CD4-positive, alpha-beta T cell (primary cell): ENCODE data around the gene SLC34A1. TPM values are rescaled to one million over a fixed set of nuclear protein-coding genes. Genes with fewer than 3 reads are reported as not detected.

Experiments
- ATAC-seq: fragments of 200-7000 bp; cut with Tn5 transposase; one replicate; pipeline ENCODE4 v1.10.0; 2022; ENCODE audit warnings: mild to moderate bottlenecking; ENCODE audit not compliant: poor library complexity
- CTCF ChIA-PET: fragments of 350-600 bp; sonication (Branson Sonifier 250); formaldehyde crosslinking; loops from one replicate; lab custom pipeline; 2021; ENCODE audit warnings: antibody characterized with exemption, inconsistent platforms; lab: Charles Lee
- POLR2A ChIA-PET: fragments of 350-600 bp; sonication (Branson Sonifier 250); formaldehyde crosslinking; loops from one replicate; lab custom pipeline; 2021; ENCODE audit warnings: antibody characterized with exemption, inconsistent platforms; lab: Charles Lee
- DNase-seq, 14 experiments: peaks; one replicate each; pipeline ENCODE4 v3.0.0-alpha.2; 2013 to 2020; ENCODE audit warnings: mixed read lengths in 2 of 14
- H3K27ac ChIP-seq, 2 donors: one replicate each; pipeline versions ENCODE4 v1.5.1 to v1.7.0; 2013; ENCODE audit warnings: low read length in 2 of 2, low read depth in 1 of 2, mild to moderate bottlenecking in 1 of 2
- H3K27me3 ChIP-seq, 2 experiments: 1 replicate in 1 of 2; 2 replicates in 1 of 2; pipeline versions ENCODE4 v1.6.1 to v1.7.0; 2013; ENCODE audit warnings: low read length in 2 of 2, control low read depth in 1 of 2, mild to moderate bottlenecking in 1 of 2, moderate library complexity in 1 of 2; ENCODE audit not compliant: insufficient read depth in 2 of 2, control insufficient read depth in 1 of 2
- H3K36me3 ChIP-seq: one replicate; pipeline ENCODE4 v1.6.1; 2013; ENCODE audit warnings: low read length, control low read depth; ENCODE audit not compliant: insufficient read depth
- H3K4me1 ChIP-seq: one replicate; pipeline ENCODE4 v1.6.1; 2013; ENCODE audit warnings: low read length, control low read depth; ENCODE audit not compliant: insufficient read depth
- H3K4me3 ChIP-seq: one replicate; pipeline ENCODE4 v1.5.1; 2013; ENCODE audit warnings: mild to moderate bottlenecking, low read length, moderate library complexity
- H3K9me3 ChIP-seq, 2 experiments: 1 replicate in 1 of 2; 2 replicates in 1 of 2; pipeline versions ENCODE4 v1.6.1 to v1.7.0; 2013; ENCODE audit warnings: low read length in 2 of 2, mild to moderate bottlenecking in 2 of 2, control low read depth in 1 of 2, moderate library complexity in 1 of 2; ENCODE audit not compliant: control insufficient read depth in 1 of 2, insufficient read depth in 1 of 2
- H3K27ac Mint-ChIP-seq: one replicate; pipeline ENCODE4 v1.8.0; 2020; ENCODE audit warnings: mixed read lengths
- H3K27me3 Mint-ChIP-seq: one replicate; pipeline ENCODE4 v1.8.0; 2021; ENCODE audit warnings: mixed read lengths
- H3K36me3 Mint-ChIP-seq: one replicate; pipeline ENCODE4 v1.8.0; 2021; ENCODE audit warnings: low read depth, mixed read lengths
- H3K4me1 Mint-ChIP-seq: one replicate; pipeline ENCODE4 v1.8.0; 2021; ENCODE audit warnings: low read depth, mixed read lengths
- H3K4me3 Mint-ChIP-seq: one replicate; pipeline ENCODE4 v1.8.0; 2020; ENCODE audit warnings: mild to moderate bottlenecking, mixed read lengths
- H3K9me3 Mint-ChIP-seq: one replicate; pipeline ENCODE4 v1.8.0; 2020; ENCODE audit warnings: mixed read lengths
- intact Hi-C, 2 experiments: fragments of 100-400 bp; cut with DNase I in 1 of 2; cut with micrococcal nuclease in 1 of 2; formaldehyde crosslinking; loops; one replicate each; pipeline versions ENCODE4 v1.15.1 to v1.9.0; 2023 to 2025; cut with DNase I, micrococcal nuclease
- total RNA-seq, 174 experiments: library from RNA in 2 of 174; stranded (reverse) in 2 of 174; gene quantifications; one replicate each; pipeline ENCODE4 v1.2.3 and lab custom pipeline; 2021 to 2026
- TF ChIP-seq, protein P1 (sequence below): fragments of 200-600 bp; IDR thresholded peaks from one replicate; pipeline ENCODE4 v1.8.0; 2022; ENCODE audit warnings: antibody characterized with exemption, mild to moderate bottlenecking

The SLC34A1 gene
- total RNA-seq, 2 experiments from 2014 or later: not detected

DNA sequence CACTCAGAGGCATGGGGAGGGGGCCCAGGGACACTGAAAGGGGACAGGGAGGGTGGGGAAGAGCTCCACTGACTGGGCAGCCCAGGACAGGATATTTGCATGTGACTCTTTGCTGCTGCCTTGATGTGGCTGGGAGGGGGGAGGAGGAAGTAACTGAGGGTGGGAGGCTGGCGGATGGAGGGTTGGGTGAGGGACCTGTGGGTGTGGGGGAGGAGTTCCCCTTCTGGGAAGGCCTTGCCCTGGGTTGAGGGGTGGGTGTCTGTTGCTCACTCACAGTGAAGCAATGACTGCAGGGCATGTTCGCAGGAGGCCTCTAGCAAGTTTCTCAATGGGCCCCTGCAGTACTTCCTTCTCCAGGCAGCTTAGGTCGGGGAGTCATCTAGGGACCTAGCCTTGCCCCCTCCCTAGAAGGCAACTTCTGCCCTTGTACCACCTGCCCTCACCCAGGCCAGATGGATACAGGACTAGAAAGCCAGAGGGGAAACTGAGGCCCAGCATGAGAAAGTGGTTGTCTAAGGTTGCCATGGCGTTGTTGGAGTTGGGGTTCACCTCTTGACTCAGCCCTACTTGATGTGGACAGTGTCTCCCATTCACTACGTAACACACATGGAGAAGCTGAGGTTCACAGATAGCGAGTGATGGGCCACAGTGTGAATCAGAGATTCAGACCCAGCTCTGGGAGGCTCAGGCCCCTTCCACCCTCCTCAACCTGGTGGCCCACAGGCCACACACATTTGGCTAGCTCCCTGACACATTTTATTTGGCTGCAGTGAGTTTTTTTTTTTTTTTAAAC is 45.2 kb downstream of the SLC34A1 start:
- Mint-ChIP-seq H3K36me3 (peaks cover 70% of the 10 kb centered on the region), H3K9me3 (no peaks in the 10 kb centered on the region), H3K27me3 (no peaks in the 10 kb centered on the region), H3K4me1 (peaks cover 70% of the 10 kb centered on the region), H3K27ac (peak overlapping the region; percentile 96), H3K4me3 (peak overlapping the region; percentile 95)
- intact Hi-C loops: loop anchor here (1.0 to 2.0 kb wide), 2 partner anchors 15 to 39 kb away; no protein-coding TSS in a partner anchor
- Histone ChIP-seq H3K4me3 (peak overlapping the region; percentile 65), H3K4me1 (peaks cover 92% of the 10 kb centered on the region), H3K36me3 (peaks cover 59% of the 10 kb centered on the region), H3K27ac (peak overlapping the region; percentile 87 to 92), H3K27me3 (no peaks in the 10 kb centered on the region), H3K9me3 (no peaks in the 10 kb centered on the region)
- TF ChIP-seq, protein P1, sequence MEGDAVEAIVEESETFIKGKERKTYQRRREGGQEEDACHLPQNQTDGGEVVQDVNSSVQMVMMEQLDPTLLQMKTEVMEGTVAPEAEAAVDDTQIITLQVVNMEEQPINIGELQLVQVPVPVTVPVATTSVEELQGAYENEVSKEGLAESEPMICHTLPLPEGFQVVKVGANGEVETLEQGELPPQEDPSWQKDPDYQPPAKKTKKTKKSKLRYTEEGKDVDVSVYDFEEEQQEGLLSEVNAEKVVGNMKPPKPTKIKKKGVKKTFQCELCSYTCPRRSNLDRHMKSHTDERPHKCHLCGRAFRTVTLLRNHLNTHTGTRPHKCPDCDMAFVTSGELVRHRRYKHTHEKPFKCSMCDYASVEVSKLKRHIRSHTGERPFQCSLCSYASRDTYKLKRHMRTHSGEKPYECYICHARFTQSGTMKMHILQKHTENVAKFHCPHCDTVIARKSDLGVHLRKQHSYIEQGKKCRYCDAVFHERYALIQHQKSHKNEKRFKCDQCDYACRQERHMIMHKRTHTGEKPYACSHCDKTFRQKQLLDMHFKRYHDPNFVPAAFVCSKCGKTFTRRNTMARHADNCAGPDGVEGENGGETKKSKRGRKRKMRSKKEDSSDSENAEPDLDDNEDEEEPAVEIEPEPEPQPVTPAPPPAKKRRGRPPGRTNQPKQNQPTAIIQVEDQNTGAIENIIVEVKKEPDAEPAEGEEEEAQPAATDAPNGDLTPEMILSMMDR: no peak
- ChIA-PET POLR2A (interaction anchor here (0.8 to 12.6 kb wide), 7 partner anchors 14 to 78 kb away, joined by 3 to 661 read pairs (median 10); partner anchors contain the start of genes F12, LMAN2, PDLIM7 and PRR7), CTCF (interaction anchor here (1.0 to 9.3 kb wide), 7 partner anchors 16 to 40 kb away, joined by 3 to 82 read pairs (median 5); no protein-coding TSS in a partner anchor)
- ATAC-seq: peak; percentile 31
- DNase-seq: peak in 13 of 14 experiments; percentile 73 to 95 (median 83)

DNA sequence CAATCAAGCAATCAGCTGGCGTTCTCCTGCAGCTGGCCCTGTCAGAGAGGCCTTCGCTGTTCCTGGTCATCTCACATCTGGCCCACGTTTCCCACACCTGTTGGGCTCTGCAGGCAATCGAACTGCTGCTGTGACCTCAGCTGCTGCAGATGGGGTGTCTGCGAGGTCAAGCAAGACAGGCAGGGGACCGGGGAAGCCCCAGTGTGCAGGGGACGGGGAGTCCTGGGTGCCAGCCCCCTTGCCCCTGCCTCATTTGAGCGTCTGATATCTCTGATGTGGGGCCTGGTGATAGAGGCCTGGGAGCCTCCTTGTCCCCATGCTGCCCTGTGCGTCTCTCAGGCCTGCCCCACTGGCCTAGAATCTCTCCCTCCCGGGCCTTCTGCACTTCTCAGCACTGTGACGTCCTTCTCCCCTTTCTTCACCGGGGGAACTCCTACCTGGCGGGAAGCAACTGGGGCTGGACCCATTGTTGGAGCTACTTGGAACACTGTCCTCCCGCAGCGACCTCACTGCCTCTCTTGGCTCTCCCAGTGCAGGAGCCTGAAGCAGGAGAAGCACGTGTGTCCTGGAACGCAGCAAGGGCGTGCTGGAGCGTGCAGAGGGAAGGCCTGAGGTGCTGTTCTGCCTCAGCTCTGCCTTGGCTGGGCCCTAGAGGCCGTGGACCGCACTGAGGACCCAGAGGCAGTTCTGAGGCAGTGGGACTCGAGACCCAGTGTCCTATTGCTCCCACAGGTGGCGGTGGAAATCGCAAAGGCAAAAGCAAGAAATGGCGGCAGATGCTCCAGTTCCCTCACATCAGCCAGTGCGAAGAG is 46.1 kb downstream of the SLC34A1 start:
- ATAC-seq: no peak
- no peaks in the 10 kb centered on the region for H3K9me3 Mint-ChIP-seq
- peak overlapping the region; percentile 95 for H3K4me3 Mint-ChIP-seq
- Histone ChIP-seq H3K27ac (peak overlapping the region; percentile 87 to 92), H3K27me3 (no peaks in the 10 kb centered on the region), H3K36me3 (peaks cover 68% of the 10 kb centered on the region), H3K4me1 (peaks cover 92% of the 10 kb centered on the region), H3K4me3 (peak overlapping the region; percentile 65), H3K9me3 (no peaks in the 10 kb centered on the region)
- H3K27me3 Mint-ChIP-seq: no peaks in the 10 kb centered on the region
- H3K27ac Mint-ChIP-seq: peak overlapping the region; percentile 96
- ChIA-PET CTCF (interaction anchor here (1.0 to 9.3 kb wide), 7 partner anchors 9 to 27 kb away, joined by 3 to 82 read pairs (median 5); no protein-coding TSS in a partner anchor), POLR2A (interaction anchor here (1.1 to 12.6 kb wide), 6 partner anchors 13 to 120 kb away, joined by 3 to 661 read pairs (median 106); partner anchors contain the start of genes F12, LMAN2 and PRR7)
- TF ChIP-seq, protein P1: no peak
- intact Hi-C loops: loop anchor here in 1 of 2 experiments (2.0 kb wide), 1 partner anchor 14 kb away; no protein-coding TSS in a partner anchor
- peaks cover 71% of the 10 kb centered on the region for H3K4me1 Mint-ChIP-seq
- peaks cover 79% of the 10 kb centered on the region for H3K36me3 Mint-ChIP-seq
- peak in 3 of 14 experiments; percentile 33 to 47 (median 38) for DNase-seq

DNA sequence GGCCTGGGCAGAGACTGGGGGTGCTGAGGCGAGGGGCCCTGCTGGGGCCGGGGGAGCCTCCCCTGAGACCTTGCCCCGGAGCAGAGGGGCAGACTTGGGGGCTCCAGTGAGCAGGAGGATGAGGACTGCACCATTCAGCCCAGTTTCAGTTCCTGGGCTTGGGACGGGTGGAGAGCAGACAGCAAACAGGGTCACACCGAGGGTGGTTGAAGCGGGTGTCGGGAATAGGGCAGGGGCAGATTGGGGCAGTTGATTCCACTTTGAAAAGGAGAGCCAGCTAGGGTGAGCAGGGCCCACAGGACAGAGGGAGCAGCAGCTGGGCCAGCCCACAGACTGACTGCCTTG is 46.7 kb downstream of the SLC34A1 start:
- Histone ChIP-seq H3K4me1 (peaks cover 92% of the 10 kb centered on the region), H3K27me3 (no peaks in the 10 kb centered on the region), H3K36me3 (peaks cover 74% of the 10 kb centered on the region), H3K27ac (peak overlapping the region; percentile 87 to 92), H3K4me3 (peak overlapping the region; percentile 65), H3K9me3 (no peaks in the 10 kb centered on the region)
- H3K9me3 Mint-ChIP-seq: no peaks in the 10 kb centered on the region
- TF ChIP-seq, protein P1: no peak
- peak in 3 of 14 experiments; percentile 33 to 41 (median 39) for DNase-seq
- ATAC-seq: no peak
- peaks cover 85% of the 10 kb centered on the region for H3K36me3 Mint-ChIP-seq
- intact Hi-C loops: loop anchor here in 1 of 2 experiments (2.0 kb wide), 1 partner anchor 14 kb away; no protein-coding TSS in a partner anchor
- ChIA-PET CTCF (interaction anchor here (1.2 to 9.3 kb wide), 6 partner anchors 9 to 28 kb away, joined by 4 to 82 read pairs (median 8); no protein-coding TSS in a partner anchor), POLR2A (interaction anchor here (1.2 to 12.6 kb wide), 9 partner anchors 9 to 121 kb away, joined by 3 to 661 read pairs (median 5); partner anchors contain the start of genes F12 and PRR7)
- H3K4me1 Mint-ChIP-seq: peaks cover 65% of the 10 kb centered on the region
- peak overlapping the region; percentile 96 for H3K27ac Mint-ChIP-seq
- no peaks in the 10 kb centered on the region for H3K27me3 Mint-ChIP-seq
- peak overlapping the region; percentile 95 for H3K4me3 Mint-ChIP-seq
